Activated B cell treated with CpG ODN at 0.5 μM for 24 hours (primary cell): ENCODE data around the gene TMEM89. TPM values are rescaled to one million over a fixed set of nuclear protein-coding genes. Genes with fewer than 3 reads are reported as not detected.

Source experiments
- ATAC-seq: fragments of 200-7000 bp; cut with Tn5 transposase; one replicate; pipeline ENCODE4 v1.10.0; 2021; ENCODE audit warnings: low read depth, mild to moderate bottlenecking, moderate library complexity
- CTCF ChIA-PET: fragments of 350-600 bp; sonication (Branson Sonifier 250); formaldehyde crosslinking; loops from one replicate; lab custom pipeline; 2021; ENCODE audit warnings: antibody characterized with exemption; lab: Charles Lee
- POLR2A ChIA-PET: fragments of 350-600 bp; sonication (Branson Sonifier 250); formaldehyde crosslinking; loops from one replicate; lab custom pipeline; 2021; ENCODE audit warnings: antibody characterized with exemption; lab: Charles Lee
- DNase-seq: peaks from one replicate; pipeline ENCODE4 v3.0.0; 2022
- H3K27ac Mint-ChIP-seq: one replicate; pipeline ENCODE4 v1.8.0; 2020; ENCODE audit warnings: mixed read lengths
- H3K27me3 Mint-ChIP-seq: one replicate; pipeline ENCODE4 v1.8.0; 2021; ENCODE audit warnings: mixed read lengths
- H3K36me3 Mint-ChIP-seq: one replicate; pipeline ENCODE4 v1.8.0; 2021; ENCODE audit warnings: low read depth, mixed read lengths
- H3K4me1 Mint-ChIP-seq: one replicate; pipeline ENCODE4 v1.8.0; 2021; ENCODE audit warnings: mixed read lengths
- H3K4me3 Mint-ChIP-seq: one replicate; pipeline ENCODE4 v1.8.0; 2020; ENCODE audit warnings: mild to moderate bottlenecking, mixed read lengths
- H3K9me3 Mint-ChIP-seq: one replicate; pipeline ENCODE4 v1.8.0; 2020; ENCODE audit warnings: mixed read lengths
- intact Hi-C: fragments of 100-400 bp; cut with micrococcal nuclease; formaldehyde crosslinking; loops from one replicate; pipeline ENCODE4 v1.15.1; 2024
- total RNA-seq: library from RNA; stranded (reverse); gene quantifications from 2 replicates; pipeline ENCODE4 v1.2.3, GENCODE V29; 2022
- TF ChIP-seq, protein P1 (sequence below): fragments of 200-600 bp; IDR thresholded peaks from one replicate; pipeline ENCODE4 v1.8.0; 2022; ENCODE audit warnings: antibody characterized with exemption, mild to moderate bottlenecking

TMEM89 gene
- total RNA-seq, 1 donor from 2014 or later: not detected

DNA sequence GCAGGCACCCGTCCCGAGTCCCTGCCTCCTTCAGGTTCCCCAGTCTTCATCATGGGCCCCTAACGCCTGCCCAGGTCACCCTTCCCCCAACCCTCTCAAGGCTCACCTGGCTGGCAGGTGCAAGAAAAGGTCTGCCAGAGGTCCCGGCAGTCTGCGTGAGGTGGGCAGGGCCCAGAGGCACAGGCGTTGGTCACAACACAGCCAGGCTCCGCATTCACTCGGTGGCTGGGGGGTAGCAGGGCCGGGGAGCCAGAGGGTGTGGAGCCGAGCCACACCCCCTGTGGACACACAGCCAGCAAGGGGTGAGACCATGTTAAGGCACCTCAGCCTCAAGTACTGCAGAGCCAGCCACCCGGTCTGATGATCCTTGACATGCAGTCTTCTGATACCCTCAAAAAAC is 30.2 kb upstream of the TMEM89 start:
- TF ChIP-seq, protein P1, sequence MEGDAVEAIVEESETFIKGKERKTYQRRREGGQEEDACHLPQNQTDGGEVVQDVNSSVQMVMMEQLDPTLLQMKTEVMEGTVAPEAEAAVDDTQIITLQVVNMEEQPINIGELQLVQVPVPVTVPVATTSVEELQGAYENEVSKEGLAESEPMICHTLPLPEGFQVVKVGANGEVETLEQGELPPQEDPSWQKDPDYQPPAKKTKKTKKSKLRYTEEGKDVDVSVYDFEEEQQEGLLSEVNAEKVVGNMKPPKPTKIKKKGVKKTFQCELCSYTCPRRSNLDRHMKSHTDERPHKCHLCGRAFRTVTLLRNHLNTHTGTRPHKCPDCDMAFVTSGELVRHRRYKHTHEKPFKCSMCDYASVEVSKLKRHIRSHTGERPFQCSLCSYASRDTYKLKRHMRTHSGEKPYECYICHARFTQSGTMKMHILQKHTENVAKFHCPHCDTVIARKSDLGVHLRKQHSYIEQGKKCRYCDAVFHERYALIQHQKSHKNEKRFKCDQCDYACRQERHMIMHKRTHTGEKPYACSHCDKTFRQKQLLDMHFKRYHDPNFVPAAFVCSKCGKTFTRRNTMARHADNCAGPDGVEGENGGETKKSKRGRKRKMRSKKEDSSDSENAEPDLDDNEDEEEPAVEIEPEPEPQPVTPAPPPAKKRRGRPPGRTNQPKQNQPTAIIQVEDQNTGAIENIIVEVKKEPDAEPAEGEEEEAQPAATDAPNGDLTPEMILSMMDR: no peak
- intact Hi-C loops: no loop called here
- Mint-ChIP-seq H3K27ac (no peak overlapping the region), H3K27me3 (no peaks in the 10 kb centered on the region), H3K36me3 (no peaks in the 10 kb centered on the region), H3K9me3 (no peaks in the 10 kb centered on the region), H3K4me3 (no peak overlapping the region), H3K4me1 (peaks cover 8% of the 10 kb centered on the region)
- no peak for ATAC-seq
- DNase-seq: no peak
- ChIA-PET CTCF (no interaction called here), POLR2A (no interaction called here)

DNA sequence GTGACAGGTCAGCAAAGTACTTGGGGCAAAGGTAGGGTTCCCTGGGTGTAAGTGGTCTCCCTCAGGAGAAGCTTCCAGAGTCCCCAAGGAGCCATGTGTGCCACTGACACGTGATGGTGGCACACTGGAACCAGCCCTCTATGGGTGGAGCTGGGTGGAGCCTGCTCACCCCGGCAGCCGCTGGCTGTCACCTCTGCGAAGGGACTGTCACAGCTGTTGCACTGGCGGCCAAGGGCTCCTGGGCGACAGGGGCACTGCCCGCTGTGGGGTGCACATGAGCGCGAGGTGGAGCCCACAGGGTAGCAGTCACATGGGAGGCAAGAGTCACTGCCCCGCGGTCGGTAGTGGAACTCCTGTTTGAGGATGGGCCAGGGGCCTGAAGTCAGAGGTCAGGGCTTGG is 29.2 kb upstream of the TMEM89 start:
- Mint-ChIP-seq H3K4me3 (no peak overlapping the region), H3K4me1 (peaks cover 5% of the 10 kb centered on the region), H3K36me3 (no peaks in the 10 kb centered on the region), H3K27ac (no peak overlapping the region), H3K9me3 (no peaks in the 10 kb centered on the region), H3K27me3 (no peaks in the 10 kb centered on the region)
- TF ChIP-seq, protein P1: no peak
- ChIA-PET POLR2A (no interaction called here), CTCF (no interaction called here)
- ATAC-seq: no peak
- intact Hi-C loops: no loop called here
- no peak for DNase-seq

DNA sequence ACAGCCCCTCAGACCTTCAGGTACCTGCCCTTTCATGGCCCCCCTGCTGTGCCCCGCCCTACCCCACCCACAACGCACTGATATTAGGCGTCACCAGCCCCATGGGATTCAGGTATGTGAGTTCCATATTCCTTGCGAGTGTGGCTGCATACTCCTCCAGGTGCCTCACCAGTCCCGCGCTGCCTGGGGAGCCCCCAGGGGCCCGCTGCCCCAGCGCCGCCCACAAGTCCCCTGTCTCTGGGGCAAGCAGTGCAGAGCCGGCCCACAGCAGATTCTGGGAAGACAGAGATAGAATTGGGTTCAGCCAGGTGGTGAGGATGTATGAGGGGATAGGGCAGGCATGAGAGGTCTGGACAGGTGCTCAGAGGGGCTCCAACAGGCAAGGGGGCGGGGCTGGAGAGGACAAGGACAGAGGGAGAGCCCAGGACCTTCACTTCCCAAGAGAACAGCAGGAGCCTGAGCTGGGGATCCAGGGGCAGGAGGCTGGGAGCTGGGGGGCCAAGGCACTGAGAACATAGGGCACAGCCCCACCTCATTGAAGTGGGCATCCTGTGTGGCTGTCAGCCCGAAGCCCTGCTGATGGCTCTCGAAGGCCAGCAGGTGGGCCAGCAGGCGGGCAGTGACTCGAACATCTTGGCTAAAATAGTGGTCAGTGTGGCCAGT is 26.8 kb upstream of the TMEM89 start:
- ChIA-PET POLR2A (no interaction called here), CTCF (no interaction called here)
- H3K27me3 Mint-ChIP-seq: no peaks in the 10 kb centered on the region
- no peak for DNase-seq
- no peaks in the 10 kb centered on the region for H3K36me3 Mint-ChIP-seq
- H3K4me1 Mint-ChIP-seq: no peaks in the 10 kb centered on the region
- H3K27ac Mint-ChIP-seq: no peak overlapping the region
- H3K4me3 Mint-ChIP-seq: no peak overlapping the region
- H3K9me3 Mint-ChIP-seq: no peaks in the 10 kb centered on the region
- TF ChIP-seq, protein P1: no peak
- ATAC-seq: no peak
- intact Hi-C loops: no loop called here

DNA sequence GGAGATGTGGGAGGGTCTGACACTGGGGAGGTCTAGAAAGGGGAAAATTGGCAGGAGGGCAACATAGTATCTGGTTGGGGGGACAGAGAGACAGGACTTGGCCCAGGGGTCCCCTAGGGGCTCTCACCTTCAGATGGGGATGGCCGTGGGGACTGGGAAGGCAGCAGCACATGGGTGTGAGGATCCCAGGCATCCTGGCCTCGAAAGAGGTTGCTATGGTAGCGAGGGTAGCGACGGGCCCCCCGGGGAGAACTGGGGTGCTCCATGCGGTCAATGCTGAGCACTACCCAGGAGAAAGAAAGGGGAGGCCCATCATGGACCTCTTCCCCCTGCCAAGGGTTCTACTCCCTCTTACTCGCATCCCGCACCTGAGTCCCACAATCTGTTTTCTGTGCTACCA is 26.1 kb upstream of the TMEM89 start:
- Mint-ChIP-seq H3K9me3 (no peaks in the 10 kb centered on the region), H3K4me1 (no peaks in the 10 kb centered on the region), H3K27me3 (no peaks in the 10 kb centered on the region), H3K27ac (no peak overlapping the region), H3K4me3 (no peak overlapping the region), H3K36me3 (no peaks in the 10 kb centered on the region)
- POLR2A ChIA-PET: no interaction called here
- ATAC-seq (no peak), DNase-seq (no peak)
- CTCF ChIA-PET: no interaction called here
- TF ChIP-seq, protein P1: no peak
- intact Hi-C loops: no loop called here

DNA sequence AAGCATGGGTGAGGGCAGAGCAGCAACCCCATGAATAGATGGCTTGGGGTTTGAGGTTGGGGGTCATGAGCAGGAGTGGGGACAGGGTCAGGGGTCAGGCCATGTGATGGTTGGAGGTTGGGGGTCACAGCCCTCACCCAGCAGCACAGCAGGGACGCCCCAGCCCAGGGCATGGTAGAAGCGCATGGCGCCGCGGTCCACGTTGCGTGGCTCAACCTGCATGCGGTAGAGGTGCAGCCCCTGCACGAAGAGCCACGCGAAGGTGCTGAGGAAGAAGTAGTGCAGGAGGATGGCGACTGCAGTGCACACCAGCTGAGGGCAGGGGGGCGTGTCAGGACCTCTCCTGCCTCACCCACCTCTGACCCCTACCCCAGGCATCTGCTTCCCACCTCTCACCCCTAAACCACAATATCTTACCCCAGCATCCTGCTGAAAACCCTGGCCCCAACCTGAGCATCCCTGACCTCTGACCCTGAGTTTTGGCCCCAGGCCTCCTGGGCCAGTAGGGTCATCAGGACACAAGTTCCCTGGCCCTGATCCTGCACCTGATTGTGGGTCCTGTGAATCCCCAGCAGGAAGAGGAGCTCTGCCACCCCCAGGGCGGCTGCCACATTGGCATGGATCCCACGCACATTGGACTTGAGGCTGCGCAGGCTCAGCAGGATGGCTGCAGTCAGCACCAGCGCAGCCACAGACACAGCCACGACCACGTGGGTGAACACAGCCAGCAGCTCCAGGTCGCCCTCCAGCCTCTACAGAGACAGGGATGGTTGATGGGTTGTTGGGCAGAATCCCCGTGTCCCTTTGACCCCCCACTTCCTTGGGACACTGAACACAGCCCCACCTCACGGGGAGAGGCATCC is 23.6 kb upstream of the TMEM89 start:
- DNase-seq: no peak
- ChIA-PET POLR2A (no interaction called here), CTCF (no interaction called here)
- no peaks in the 10 kb centered on the region for H3K9me3 Mint-ChIP-seq
- H3K4me3 Mint-ChIP-seq: no peak overlapping the region
- H3K36me3 Mint-ChIP-seq: no peaks in the 10 kb centered on the region
- no peak overlapping the region for H3K27ac Mint-ChIP-seq
- intact Hi-C loops: no loop called here
- no peaks in the 10 kb centered on the region for H3K27me3 Mint-ChIP-seq
- ATAC-seq: no peak
- H3K4me1 Mint-ChIP-seq: no peaks in the 10 kb centered on the region
- TF ChIP-seq, protein P1: no peak
